ENCODE measurements around the gene STIP1. TPM values are rescaled to one million over a fixed set of nuclear protein-coding genes. Genes with fewer than 3 reads are reported as not detected.
A peak's percentile ranks its signal among the peaks of the same experiment; 100 is the strongest.

STIP1 gene
- total and polyA plus RNA-seq, 9 of the 15 experiments (the other 6 are each of a cell fraction or from before 2014, with no cell fraction given): 58.1 to 465 (median 346) TPM

- TF ChIP-seq HMGN3 (IDR thresholded peaks at IDR 0.05; ENCODE audit: borderline replicate concordance, extremely low read depth, insufficient read length, low read depth, low read length) (peak; percentile 85), KLF10 (CRISPR knock-in tag; IDR thresholded peaks at IDR 0.05) (no peak), UBTF (IDR thresholded peaks at IDR 0.05; ENCODE audit: borderline replicate concordance in 1 of 2, low read depth in 2 of 2, low read length in 2 of 2) (peak; percentile 69 to 73; a peak in 2 of 4 replicates), TCFL5 (CRISPR knock-in tag; conservative IDR thresholded peaks at IDR 0.05) (no peak), ZNF134 (CRISPR knock-in tag; conservative IDR thresholded peaks at IDR 0.05) (no peak), ZNF668 (CRISPR knock-in tag; IDR thresholded peaks at IDR 0.05) (no peak), ARNT (IDR thresholded peaks at IDR 0.05) (peak; percentile 39 to 65; a peak in 1 of 4 replicates), ARID4B (CRISPR knock-in tag; IDR thresholded peaks at IDR 0.05) (peak; percentile 93), CLOCK (CRISPR knock-in tag; IDR thresholded peaks at IDR 0.05; ENCODE audit: borderline replicate concordance) (no peak), ZFP30 (CRISPR knock-in tag; IDR thresholded peaks at IDR 0.05; ENCODE audit: borderline replicate concordance) (no peak), DIDO1 (tag; IDR thresholded peaks at IDR 0.05; ENCODE audit: low read depth) (no peak), SAP30 (IDR thresholded peaks at IDR 0.05; ENCODE audit: borderline replicate concordance, insufficient read depth, low read depth, low read length, poor library complexity, severe bottlenecking) (no peak), ZBTB2 (IDR thresholded peaks at IDR 0.05) (peak; percentile 70; the same call in 1 of the 2 replicates)
These were observed 61.1 kb downstream of the STIP1 start, which contains the start of gene PPP1R14B (continued) for GRCh38 chr11:64246871-64247728.
